Measurements from ENCODE around the gene SETD1B.

The SETD1B gene

GRCh38 chr12:121773011-121773777 lies 30.6 kb upstream of the SETD1B start:
- peak; percentile 92 for TF ChIP-seq CTCF (IDR thresholded peaks at IDR 0.05; ENCODE audit: borderline replicate concordance, insufficient read depth, low read depth, low read length)

GRCh38 chr12:121774968-121775474 lies 28.8 kb upstream of the SETD1B start:
- no peak overlapping the region for H3K4me3 ChIP-seq (ENCODE audit: low read depth, low read length)
- no peak for TF ChIP-seq CTCF (IDR thresholded peaks at IDR 0.05; ENCODE audit: borderline replicate concordance, insufficient read depth, low read depth, low read length)

More at GRCh38 chr12:121773011-121773777, 30.6 kb upstream of the SETD1B start:
- H3K4me3 ChIP-seq (ENCODE audit: low read depth, low read length): no peak overlapping the region

GRCh38 chr12:121775501-121775900 lies 28.3 kb upstream of the SETD1B start:
- no peak for TF ChIP-seq CTCF (IDR thresholded peaks at IDR 0.05; ENCODE audit: borderline replicate concordance, insufficient read depth, low read depth, low read length)
- H3K4me3 ChIP-seq (ENCODE audit: low read depth, low read length): no peak overlapping the region

- TF ChIP-seq CTCF (IDR thresholded peaks at IDR 0.05; ENCODE audit: borderline replicate concordance, insufficient read depth, low read depth, low read length): peak; percentile 92
- no peak overlapping the region for H3K4me3 ChIP-seq (ENCODE audit: low read depth, low read length)
These were observed 27.4 kb upstream of the SETD1B start for GRCh38 chr12:121776190-121777098.

GRCh38 chr12:121778567-121779421 lies 25.0 kb upstream of the SETD1B start:
- no peak overlapping the region for H3K4me3 ChIP-seq (ENCODE audit: low read depth, low read length)
- TF ChIP-seq CTCF (IDR thresholded peaks at IDR 0.05; ENCODE audit: borderline replicate concordance, insufficient read depth, low read depth, low read length): no peak

- no peak for TF ChIP-seq CTCF (IDR thresholded peaks at IDR 0.05; ENCODE audit: borderline replicate concordance, insufficient read depth, low read depth, low read length)
- no peak overlapping the region for H3K4me3 ChIP-seq (ENCODE audit: low read depth, low read length)
These were observed 24.4 kb upstream of the SETD1B start for GRCh38 chr12:121779422-121779895.
